Adrenal gland (tissue), 5 donors: Measurements from ENCODE around the gene TMEM273.

Experiments used
- POLR2A ChIP-seq, 2 donors: fragments of 450-650 bp; IDR thresholded peaks; one replicate each; pipeline ENCODE4 v1.6.1; 2017; ENCODE audit warnings: antibody characterized with exemption in 2 of 2, mild to moderate bottlenecking in 2 of 2, moderate library complexity in 1 of 2
- TF ChIP-seq, protein P1 (sequence below), 6 experiments: fragments of 450-650 bp in 4 of 6; fragments of 200-600 bp in 2 of 6; sonication (generic) in 1 of 6; IDR thresholded peaks; 1 replicate in 5 of 6; 2 replicates in 1 of 6; pipeline versions ENCODE4 v1.5.1 to v1.8.0; 2016 to 2021; ENCODE audit warnings: antibody characterized with exemption in 6 of 6, mild to moderate bottlenecking in 2 of 6, moderate library complexity in 1 of 6
- donor health status: DM: no; HTN: no; CAD: no.

DNA sequence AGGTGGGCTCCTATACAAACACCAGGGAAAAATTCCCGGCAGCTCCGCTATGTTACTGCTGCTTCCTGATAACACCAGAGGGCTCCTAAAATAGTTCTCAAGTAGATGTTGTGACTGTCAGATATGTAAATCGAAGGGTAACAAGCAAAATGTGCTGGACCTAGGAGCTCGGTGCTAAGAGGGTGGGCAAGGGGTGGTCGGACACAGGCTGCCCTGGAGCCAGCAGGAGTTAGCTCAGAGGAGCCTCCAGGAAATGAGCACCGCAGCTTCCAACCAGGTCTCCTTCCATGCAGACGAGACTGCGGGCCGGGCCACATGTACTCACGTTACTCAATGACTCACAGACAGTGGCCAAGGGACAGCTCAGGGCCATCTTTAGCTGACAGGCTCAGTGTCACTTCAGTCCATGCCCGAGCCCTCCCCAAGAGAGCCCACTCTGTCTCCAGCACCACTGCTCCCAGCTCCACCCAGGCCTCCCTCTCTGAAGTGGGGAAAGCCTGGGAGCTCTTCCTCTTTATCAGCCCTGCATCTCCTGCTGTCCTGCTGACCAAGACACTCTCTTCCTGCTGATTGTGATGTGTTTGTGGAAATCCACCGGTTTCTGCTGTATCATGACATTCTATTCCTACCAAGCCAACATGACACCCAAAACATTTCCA, 37.2 kb upstream of the TMEM273 start:
- TF ChIP-seq, protein P1, sequence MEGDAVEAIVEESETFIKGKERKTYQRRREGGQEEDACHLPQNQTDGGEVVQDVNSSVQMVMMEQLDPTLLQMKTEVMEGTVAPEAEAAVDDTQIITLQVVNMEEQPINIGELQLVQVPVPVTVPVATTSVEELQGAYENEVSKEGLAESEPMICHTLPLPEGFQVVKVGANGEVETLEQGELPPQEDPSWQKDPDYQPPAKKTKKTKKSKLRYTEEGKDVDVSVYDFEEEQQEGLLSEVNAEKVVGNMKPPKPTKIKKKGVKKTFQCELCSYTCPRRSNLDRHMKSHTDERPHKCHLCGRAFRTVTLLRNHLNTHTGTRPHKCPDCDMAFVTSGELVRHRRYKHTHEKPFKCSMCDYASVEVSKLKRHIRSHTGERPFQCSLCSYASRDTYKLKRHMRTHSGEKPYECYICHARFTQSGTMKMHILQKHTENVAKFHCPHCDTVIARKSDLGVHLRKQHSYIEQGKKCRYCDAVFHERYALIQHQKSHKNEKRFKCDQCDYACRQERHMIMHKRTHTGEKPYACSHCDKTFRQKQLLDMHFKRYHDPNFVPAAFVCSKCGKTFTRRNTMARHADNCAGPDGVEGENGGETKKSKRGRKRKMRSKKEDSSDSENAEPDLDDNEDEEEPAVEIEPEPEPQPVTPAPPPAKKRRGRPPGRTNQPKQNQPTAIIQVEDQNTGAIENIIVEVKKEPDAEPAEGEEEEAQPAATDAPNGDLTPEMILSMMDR (IDR thresholded peaks at IDR 0.05), result no peak
- TF ChIP-seq POLR2A (IDR thresholded peaks at IDR 0.05), result no peak
